ENCODE data around the gene BCL2L1. TPM values are rescaled to one million over a fixed set of nuclear protein-coding genes. Genes with fewer than 3 reads are reported as not detected.

The BCL2L1 gene
- total and polyA plus RNA-seq, 10 of the 15 experiments (the other 5 are each of a cell fraction or from before 2014, with no cell fraction given) = 0.63 to 67.7 (median 43.6) TPM

DNA sequence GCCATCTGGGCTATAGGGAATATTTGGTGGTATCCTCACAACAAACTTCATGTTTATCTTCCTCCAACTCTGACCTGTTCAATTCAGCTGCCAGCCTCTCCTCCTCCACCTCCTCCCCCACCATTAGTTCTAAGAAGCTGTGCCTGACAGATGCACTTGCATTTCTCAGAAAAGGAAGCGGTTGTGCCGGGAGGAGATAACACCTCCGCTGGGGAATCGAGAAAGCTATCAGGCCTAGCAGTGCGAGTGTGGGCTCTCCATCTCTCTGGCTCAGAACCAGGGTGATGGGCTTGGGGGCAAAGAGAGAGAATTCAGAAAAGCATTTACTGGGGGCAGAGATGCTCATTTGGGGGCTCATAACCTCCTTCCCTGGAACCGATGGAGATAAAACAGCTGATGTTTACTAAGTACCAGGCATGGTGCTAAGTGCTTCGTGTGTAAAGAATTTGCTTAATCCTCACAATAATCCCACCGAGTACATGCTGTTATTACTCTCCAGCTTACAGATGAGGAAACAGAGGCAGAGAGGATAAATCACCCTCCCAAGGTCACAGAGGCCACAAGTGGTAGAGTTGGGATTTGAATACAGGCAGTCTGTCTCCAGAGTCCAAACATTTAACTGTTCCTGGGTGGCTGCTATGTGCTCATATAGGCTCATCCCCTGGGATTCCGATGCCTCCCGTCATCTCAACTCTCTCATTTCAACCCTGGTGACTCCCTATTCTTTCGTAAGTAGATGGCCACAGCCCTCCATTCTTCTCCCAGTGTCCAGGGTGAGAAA lies 46.6 kb downstream of the BCL2L1 start:
- CTCF ChIA-PET = interaction anchor here (0.7 to 6.2 kb wide), 12 partner anchors 9 to 68 kb away, joined by 3 to 66 read pairs (median 6); partner anchors contain the start of gene BCL2L1
- Histone ChIP-seq H3K4me2 (ENCODE audit: control insufficient read depth, insufficient read depth) (peak overlapping the region; percentile 89), H2AFZ (ENCODE audit: control insufficient read depth, low read depth, low read length) (no peak overlapping the region), H3K4me1 (ENCODE audit: control insufficient read depth, insufficient read depth, low read length) (peaks cover 30% of the 10 kb centered on the region), H3K4me3 (peak overlapping the region; percentile 68), H3K27me3 (replicated peaks in 1 of 2; ENCODE audit: control insufficient read depth in 2 of 2, insufficient read depth in 2 of 2, low read length in 1 of 2) (no peaks in the 10 kb centered on the region), H3K36me3 (ENCODE audit: control insufficient read depth in 2 of 2, insufficient read depth in 2 of 2, low read length in 1 of 2) (peaks cover 1 to 20% of the 10 kb centered on the region in 2 experiments; a peak in 3 of 4 replicates), H3K27ac (ENCODE audit: control insufficient read depth, insufficient read depth) (peak overlapping the region; percentile 91), H3K9ac (ENCODE audit: control insufficient read depth, insufficient read depth, low read length) (peak overlapping the region; percentile 82), H4K20me1 (ENCODE audit: control insufficient read depth, insufficient read depth) (no peaks in the 10 kb centered on the region), H3K9me3 (replicated peaks; ENCODE audit: control insufficient read depth, insufficient read depth, low read length) (no peaks in the 10 kb centered on the region), H3K79me2 (ENCODE audit: control insufficient read depth, insufficient read depth, low read length) (peaks cover 34% of the 10 kb centered on the region)
- FAIRE-seq (peak; percentile 54), DNase-seq (ENCODE audit: low read depth, low spot score) (no peak), ATAC-seq (peak; percentile 77)
- RAD21 ChIA-PET (ENCODE audit: unreplicated experiment) = interaction anchor here (1.1 to 5.5 kb wide), 9 partner anchors 9 to 63 kb away, joined by 3 to 48 read pairs (median 8); partner anchors contain the start of genes BCL2L1 and TPX2
- intact Hi-C loops (cut with micrococcal nuclease; ENCODE audit: unreplicated experiment) = loop anchor here (2.0 kb wide), 1 partner anchor 47 kb away; the partner anchor contains the start of gene BCL2L1
- WGBS (ENCODE audit: insufficient coverage, insufficient replicate concordance, low lambda C conversion rate, missing lambda C conversion rate) = 25% methylated on average over 11 of the region's 11 CpGs
- POLR2A ChIA-PET = interaction anchor here (0.6 to 5.7 kb wide), 8 partner anchors 9 to 249 kb away, joined by 3 to 33 read pairs (median 14); partner anchors contain the start of gene BCL2L1
- no TSS peak for BruUV-seq (replicated peaks)
- in situ Hi-C loops (cut with MboI) = no loop called here
- SMC1A ChIA-PET (ENCODE audit: uncharacterized antibody, unreplicated experiment) = interaction anchor here (0.7 to 4.6 kb wide), 8 partner anchors 9 to 47 kb away, joined by 3 to 60 read pairs (median 22); partner anchors contain the start of gene BCL2L1
- TF ChIP-seq IRF4 (IDR thresholded peaks at IDR 0.05; ENCODE audit: low read depth, low read length) (no peak), EED (IDR thresholded peaks at IDR 0.05; ENCODE audit: low read depth) (no peak), CEBPB (IDR thresholded peaks at IDR 0.05; ENCODE audit: borderline replicate concordance in 1 of 2, low read depth in 2 of 2, low read length in 2 of 2) (no peak), KLF5 (IDR thresholded peaks at IDR 0.05; ENCODE audit: partially characterized antibody) (no peak), SIN3A (IDR thresholded peaks at IDR 0.05; ENCODE audit: low read depth, low read length) (no peak), GABPA (IDR thresholded peaks at IDR 0.05; ENCODE audit: low read depth) (no peak)
- TF ChIP-seq, protein P1, sequence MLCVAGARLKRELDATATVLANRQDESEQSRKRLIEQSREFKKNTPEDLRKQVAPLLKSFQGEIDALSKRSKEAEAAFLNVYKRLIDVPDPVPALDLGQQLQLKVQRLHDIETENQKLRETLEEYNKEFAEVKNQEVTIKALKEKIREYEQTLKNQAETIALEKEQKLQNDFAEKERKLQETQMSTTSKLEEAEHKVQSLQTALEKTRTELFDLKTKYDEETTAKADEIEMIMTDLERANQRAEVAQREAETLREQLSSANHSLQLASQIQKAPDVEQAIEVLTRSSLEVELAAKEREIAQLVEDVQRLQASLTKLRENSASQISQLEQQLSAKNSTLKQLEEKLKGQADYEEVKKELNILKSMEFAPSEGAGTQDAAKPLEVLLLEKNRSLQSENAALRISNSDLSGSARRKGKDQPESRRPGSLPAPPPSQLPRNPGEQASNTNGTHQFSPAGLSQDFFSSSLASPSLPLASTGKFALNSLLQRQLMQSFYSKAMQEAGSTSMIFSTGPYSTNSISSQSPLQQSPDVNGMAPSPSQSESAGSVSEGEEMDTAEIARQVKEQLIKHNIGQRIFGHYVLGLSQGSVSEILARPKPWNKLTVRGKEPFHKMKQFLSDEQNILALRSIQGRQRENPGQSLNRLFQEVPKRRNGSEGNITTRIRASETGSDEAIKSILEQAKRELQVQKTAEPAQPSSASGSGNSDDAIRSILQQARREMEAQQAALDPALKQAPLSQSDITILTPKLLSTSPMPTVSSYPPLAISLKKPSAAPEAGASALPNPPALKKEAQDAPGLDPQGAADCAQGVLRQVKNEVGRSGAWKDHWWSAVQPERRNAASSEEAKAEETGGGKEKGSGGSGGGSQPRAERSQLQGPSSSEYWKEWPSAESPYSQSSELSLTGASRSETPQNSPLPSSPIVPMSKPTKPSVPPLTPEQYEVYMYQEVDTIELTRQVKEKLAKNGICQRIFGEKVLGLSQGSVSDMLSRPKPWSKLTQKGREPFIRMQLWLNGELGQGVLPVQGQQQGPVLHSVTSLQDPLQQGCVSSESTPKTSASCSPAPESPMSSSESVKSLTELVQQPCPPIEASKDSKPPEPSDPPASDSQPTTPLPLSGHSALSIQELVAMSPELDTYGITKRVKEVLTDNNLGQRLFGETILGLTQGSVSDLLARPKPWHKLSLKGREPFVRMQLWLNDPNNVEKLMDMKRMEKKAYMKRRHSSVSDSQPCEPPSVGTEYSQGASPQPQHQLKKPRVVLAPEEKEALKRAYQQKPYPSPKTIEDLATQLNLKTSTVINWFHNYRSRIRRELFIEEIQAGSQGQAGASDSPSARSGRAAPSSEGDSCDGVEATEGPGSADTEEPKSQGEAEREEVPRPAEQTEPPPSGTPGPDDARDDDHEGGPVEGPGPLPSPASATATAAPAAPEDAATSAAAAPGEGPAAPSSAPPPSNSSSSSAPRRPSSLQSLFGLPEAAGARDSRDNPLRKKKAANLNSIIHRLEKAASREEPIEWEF (IDR thresholded peaks at IDR 0.05; ENCODE audit: insufficient replicate concordance, low read depth, low read length) = no peak
- TF ChIP-seq, protein P2, sequence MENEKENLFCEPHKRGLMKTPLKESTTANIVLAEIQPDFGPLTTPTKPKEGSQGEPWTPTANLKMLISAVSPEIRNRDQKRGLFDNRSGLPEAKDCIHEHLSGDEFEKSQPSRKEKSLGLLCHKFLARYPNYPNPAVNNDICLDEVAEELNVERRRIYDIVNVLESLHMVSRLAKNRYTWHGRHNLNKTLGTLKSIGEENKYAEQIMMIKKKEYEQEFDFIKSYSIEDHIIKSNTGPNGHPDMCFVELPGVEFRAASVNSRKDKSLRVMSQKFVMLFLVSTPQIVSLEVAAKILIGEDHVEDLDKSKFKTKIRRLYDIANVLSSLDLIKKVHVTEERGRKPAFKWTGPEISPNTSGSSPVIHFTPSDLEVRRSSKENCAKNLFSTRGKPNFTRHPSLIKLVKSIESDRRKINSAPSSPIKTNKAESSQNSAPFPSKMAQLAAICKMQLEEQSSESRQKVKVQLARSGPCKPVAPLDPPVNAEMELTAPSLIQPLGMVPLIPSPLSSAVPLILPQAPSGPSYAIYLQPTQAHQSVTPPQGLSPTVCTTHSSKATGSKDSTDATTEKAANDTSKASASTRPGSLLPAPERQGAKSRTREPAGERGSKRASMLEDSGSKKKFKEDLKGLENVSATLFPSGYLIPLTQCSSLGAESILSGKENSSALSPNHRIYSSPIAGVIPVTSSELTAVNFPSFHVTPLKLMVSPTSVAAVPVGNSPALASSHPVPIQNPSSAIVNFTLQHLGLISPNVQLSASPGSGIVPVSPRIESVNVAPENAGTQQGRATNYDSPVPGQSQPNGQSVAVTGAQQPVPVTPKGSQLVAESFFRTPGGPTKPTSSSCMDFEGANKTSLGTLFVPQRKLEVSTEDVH (IDR thresholded peaks at IDR 0.05; ENCODE audit: low read depth, partially characterized antibody) = no peak
- TF ChIP-seq, protein P3, sequence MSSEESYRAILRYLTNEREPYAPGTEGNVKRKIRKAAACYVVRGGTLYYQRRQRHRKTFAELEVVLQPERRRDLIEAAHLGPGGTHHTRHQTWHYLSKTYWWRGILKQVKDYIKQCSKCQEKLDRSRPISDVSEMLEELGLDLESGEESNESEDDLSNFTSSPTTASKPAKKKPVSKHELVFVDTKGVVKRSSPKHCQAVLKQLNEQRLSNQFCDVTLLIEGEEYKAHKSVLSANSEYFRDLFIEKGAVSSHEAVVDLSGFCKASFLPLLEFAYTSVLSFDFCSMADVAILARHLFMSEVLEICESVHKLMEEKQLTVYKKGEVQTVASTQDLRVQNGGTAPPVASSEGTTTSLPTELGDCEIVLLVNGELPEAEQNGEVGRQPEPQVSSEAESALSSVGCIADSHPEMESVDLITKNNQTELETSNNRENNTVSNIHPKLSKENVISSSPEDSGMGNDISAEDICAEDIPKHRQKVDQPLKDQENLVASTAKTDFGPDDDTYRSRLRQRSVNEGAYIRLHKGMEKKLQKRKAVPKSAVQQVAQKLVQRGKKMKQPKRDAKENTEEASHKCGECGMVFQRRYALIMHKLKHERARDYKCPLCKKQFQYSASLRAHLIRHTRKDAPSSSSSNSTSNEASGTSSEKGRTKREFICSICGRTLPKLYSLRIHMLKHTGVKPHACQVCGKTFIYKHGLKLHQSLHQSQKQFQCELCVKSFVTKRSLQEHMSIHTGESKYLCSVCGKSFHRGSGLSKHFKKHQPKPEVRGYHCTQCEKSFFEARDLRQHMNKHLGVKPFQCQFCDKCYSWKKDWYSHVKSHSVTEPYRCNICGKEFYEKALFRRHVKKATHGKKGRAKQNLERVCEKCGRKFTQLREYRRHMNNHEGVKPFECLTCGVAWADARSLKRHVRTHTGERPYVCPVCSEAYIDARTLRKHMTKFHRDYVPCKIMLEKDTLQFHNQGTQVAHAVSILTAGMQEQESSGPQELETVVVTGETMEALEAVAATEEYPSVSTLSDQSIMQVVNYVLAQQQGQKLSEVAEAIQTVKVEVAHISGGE (CRISPR knock-in tag; IDR thresholded peaks at IDR 0.05) = no peak
